ENCODE measurements around the gene TPK1. TPM values are rescaled to one million over a fixed set of nuclear protein-coding genes. Genes with fewer than 3 reads are reported as not detected.

TPK1 gene
- total RNA-seq, 1 experiment from 2014 or later: 3.1 TPM

- Histone ChIP-seq H3K4me1 (ENCODE audit: insufficient read depth, low read length) (no peaks in the 10 kb centered on the region), H3K79me2 (ENCODE audit: insufficient read depth, low read length) (no peaks in the 10 kb centered on the region), H4K20me1 (ENCODE audit: control insufficient read depth, insufficient read depth, insufficient read length) (no peaks in the 10 kb centered on the region), H2BK20ac (ENCODE audit: low read depth, low read length, poor library complexity, severe bottlenecking) (no peak overlapping the region), H3K27me3 (ENCODE audit: insufficient read depth, low read length) (no peaks in the 10 kb centered on the region), H3K9ac (ENCODE audit: extremely low read depth, insufficient read length, low read length) (no peak overlapping the region), H3K23ac (ENCODE audit: insufficient read length, low read depth, low read length) (no peak overlapping the region), H2BK15ac (ENCODE audit: low read depth, low read length) (no peak overlapping the region), H3K9me3 (ENCODE audit: control insufficient read depth, low read depth, low read length) (no peaks in the 10 kb centered on the region), H3K23me2 (ENCODE audit: insufficient read length, low read depth, low read length, poor library complexity, severe bottlenecking) (no peaks in the 10 kb centered on the region), H3K4me2 (ENCODE audit: insufficient read depth, insufficient read length, low read length) (no peak overlapping the region), H3K56ac (ENCODE audit: insufficient read length, low read depth, low read length) (no peak overlapping the region), H3K4ac (ENCODE audit: low read depth, low read length) (no peak overlapping the region), H4K5ac (ENCODE audit: insufficient read length, low read depth, low read length) (no peak overlapping the region), H2AK5ac (ENCODE audit: insufficient read length, low read length) (no peak overlapping the region), H3K79me1 (ENCODE audit: insufficient read depth, low read depth, low read length, poor library complexity, severe bottlenecking) (no peaks in the 10 kb centered on the region), H2BK5ac (ENCODE audit: insufficient read length, low read length) (no peak overlapping the region), H2BK120ac (ENCODE audit: low read depth, low read length, poor library complexity, severe bottlenecking) (no peak overlapping the region), H4K91ac (ENCODE audit: insufficient read length, low read depth, low read length) (no peak overlapping the region), H3T11ph (ENCODE audit: low read length) (no peak overlapping the region), H2AFZ (ENCODE audit: low read length) (no peak overlapping the region), H3K27ac (ENCODE audit: insufficient read length, low read depth, low read length) (no peak overlapping the region), H3K14ac (ENCODE audit: insufficient read depth, low read length) (no peak overlapping the region), H3K18ac (ENCODE audit: insufficient read length, low read depth, low read length) (no peak overlapping the region), H2BK12ac (ENCODE audit: insufficient read length, low read depth, low read length) (no peak overlapping the region), H4K8ac (replicated peaks; ENCODE audit: insufficient read length, low read depth, low read length) (no peak overlapping the region)
- H3K4me3 Mint-ChIP-seq: no peak overlapping the region
- peaks cover 20 to 28% of the 10 kb centered on the region in 2 experiments for H3K9me3 Mint-ChIP-seq
- no peak for DNase-seq
- TF ChIP-seq, protein P1, sequence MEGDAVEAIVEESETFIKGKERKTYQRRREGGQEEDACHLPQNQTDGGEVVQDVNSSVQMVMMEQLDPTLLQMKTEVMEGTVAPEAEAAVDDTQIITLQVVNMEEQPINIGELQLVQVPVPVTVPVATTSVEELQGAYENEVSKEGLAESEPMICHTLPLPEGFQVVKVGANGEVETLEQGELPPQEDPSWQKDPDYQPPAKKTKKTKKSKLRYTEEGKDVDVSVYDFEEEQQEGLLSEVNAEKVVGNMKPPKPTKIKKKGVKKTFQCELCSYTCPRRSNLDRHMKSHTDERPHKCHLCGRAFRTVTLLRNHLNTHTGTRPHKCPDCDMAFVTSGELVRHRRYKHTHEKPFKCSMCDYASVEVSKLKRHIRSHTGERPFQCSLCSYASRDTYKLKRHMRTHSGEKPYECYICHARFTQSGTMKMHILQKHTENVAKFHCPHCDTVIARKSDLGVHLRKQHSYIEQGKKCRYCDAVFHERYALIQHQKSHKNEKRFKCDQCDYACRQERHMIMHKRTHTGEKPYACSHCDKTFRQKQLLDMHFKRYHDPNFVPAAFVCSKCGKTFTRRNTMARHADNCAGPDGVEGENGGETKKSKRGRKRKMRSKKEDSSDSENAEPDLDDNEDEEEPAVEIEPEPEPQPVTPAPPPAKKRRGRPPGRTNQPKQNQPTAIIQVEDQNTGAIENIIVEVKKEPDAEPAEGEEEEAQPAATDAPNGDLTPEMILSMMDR (conservative IDR thresholded peaks at IDR 0.05): no peak
- H3K4me1 Mint-ChIP-seq: no peaks in the 10 kb centered on the region
- no CpG with 5 or more reads among the region's 2 CpGs for WGBS (ENCODE audit: extremely low coverage, insufficient read length, low lambda C conversion rate)
- peaks cover 10 to 27% (median 12%) of the 10 kb centered on the region in 3 experiments; a peak in 6 of 7 replicates for H3K36me3 Mint-ChIP-seq (ENCODE audit: insufficient read depth in 1 of 3, low read depth in 3 of 3)
- no peak overlapping the region for H3K27ac Mint-ChIP-seq
- no peaks in the 10 kb centered on the region for H3K27me3 Mint-ChIP-seq (ENCODE audit: low read depth)
Observed at GRCh38 chr7:144649120-144649519, 186.7 kb downstream of the TPK1 start.

Data from H9 (cell line).